Ecto neural progenitor cell (in vitro differentiated cells): ENCODE results near the gene OR2T3.
"Not testable (repeated sequence)": the region's sequence is repeated elsewhere in the genome, so short reads cannot be mapped to it uniquely, and the experiment has no call there.

Source experiments
- DNase-seq: peaks from one replicate; pipeline ENCODE4 v3.0.0-alpha.2; 2018; ENCODE audit warnings: low spot score

The OR2T3 gene

DNA sequence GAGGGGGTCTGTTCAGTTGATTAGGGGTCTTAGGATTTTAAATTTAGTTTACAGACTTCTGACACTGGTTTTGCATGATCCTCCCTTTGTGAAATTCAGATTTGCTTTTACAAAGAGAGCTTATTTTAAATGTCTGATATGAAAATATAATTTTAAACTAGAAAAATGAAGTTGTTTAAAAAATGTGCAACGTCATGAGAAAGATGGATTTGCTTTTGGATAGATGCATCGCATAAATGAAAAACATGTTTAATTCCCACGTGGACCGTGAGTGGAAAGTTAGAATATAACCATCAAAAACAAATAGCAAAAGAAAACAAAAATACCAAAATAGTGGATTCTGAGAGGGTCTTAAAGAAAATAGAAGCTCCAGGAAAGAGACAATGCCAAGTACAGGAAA, 2.0 kb upstream of the OR2T3 start:
- DNase-seq = no peak

DNA sequence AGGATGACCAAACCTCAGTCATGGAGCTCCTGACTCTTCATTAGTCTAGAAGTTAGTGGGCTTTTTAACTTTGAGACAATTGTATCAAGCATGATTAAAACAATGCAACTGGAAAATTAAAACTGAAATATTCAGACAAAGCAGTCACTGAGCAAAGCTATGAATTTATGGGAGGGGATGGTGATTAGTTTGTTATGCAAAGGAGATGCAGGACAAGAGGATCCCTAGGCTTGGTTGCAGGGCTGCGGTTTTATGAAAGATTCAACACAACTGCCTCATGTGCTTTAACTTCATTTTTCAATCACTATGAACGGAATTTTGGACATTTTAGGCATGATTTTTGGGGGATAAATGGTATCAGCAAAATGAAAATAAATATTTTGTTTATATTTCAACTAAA, 1.0 kb upstream of the OR2T3 start:
- not testable (repeated sequence) for DNase-seq

DNA sequence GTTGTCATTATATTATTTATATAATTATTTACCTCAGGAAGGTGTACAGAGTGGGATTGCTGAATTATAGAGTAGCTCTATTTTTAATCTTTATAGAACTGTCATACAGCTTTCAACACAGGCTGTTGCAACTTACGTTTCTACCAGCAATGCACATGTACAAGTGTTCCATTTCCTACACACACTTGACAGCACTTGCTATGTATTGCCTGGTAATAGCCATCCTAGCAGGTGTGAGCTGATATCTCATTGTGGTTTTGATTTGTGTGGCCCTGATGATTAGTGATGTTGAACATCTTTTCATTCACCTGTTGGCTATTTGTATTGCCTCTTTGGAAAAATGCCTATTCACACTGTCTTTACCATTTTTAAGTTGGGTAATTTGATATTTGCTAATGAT, 2.5 kb downstream of the OR2T3 start:
- DNase-seq = not testable (repeated sequence)

- not testable (repeated sequence) for DNase-seq
Measured at GRCh38 chr1:248481686-248482579, 8.8 kb downstream of the OR2T3 start.

- not testable (repeated sequence) for DNase-seq
Measured at GRCh38 chr1:248488289-248488688, 15.1 kb downstream of the OR2T3 start, which contains the start of gene OR2T5. TSS of gene OR2T5 (plus strand) at chr1:248488589. CDS start at chr1:248488589, 0 bp downstream.

DNA sequence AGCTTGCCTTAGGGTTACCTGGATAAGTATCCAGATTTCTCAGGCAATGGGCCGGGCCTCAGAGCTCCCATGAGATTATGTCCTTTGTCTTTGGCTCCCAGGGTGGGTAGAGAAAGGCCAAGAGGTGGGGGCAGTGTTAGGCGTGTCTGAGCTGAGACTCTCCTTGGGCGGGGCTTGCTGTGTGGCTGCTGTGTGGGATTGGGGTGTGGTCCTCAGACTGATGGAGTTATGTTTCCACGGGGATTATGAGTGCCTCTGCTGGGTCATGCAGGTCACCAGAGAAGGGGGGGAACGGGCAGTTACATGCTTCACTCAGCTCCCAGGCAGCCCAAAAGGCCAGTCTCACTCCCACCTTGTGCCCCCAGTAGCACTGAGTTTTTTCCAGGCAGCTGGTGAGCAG, 23.5 kb downstream of the OR2T3 start:
- DNase-seq = not testable (repeated sequence)

- DNase-seq = not testable (repeated sequence)
Measured at GRCh38 chr1:248500305-248501035, 27.3 kb downstream of the OR2T3 start.

DNA sequence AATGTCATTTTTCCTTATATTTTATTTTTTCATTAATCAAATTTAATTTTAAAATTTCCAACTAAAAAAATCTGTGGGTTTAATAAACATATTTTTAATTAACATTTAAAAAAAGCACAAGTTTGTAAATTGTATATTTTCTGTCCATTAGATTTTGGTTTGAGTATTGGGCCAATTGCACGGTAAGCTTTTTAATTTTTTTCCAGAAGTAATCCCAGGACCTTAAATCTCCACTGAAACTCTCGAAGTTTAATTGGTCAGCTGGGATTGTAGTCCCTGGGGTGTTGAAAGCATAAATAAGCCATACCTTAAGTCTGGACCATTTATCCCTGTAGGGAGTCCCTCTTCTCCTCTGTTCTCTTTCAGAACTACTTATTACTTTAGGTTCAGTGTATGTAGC, 34.6 kb downstream of the OR2T3 start, which contains the start of gene OR2G6:
TSS of gene OR2G6 (plus strand) at position 301 of the 400 bp plus-strand sequence. CDS start 13,574 bp downstream, outside the sequence.
- DNase-seq = not testable (repeated sequence)

- DNase-seq = not testable (repeated sequence)
Measured at GRCh38 chr1:248510217-248510616, 37.1 kb downstream of the OR2T3 start.

DNA sequence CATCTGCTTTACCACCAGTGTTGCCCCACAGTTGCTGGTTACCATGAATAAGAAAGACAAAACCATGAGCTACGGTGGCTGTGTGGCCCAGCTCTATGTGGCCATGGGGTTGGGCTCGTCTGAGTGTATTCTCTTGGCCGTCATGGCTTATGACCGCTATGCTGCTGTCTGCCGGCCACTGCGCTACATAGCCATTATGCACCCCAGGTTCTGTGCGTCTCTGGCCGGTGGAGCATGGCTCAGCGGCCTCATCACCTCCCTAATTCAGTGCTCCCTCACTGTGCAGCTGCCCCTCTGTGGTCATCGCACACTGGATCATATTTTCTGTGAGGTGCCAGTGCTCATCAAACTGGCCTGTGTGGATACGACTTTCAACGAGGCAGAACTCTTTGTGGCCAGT, 48.7 kb downstream of the OR2T3 start:
- no peak for DNase-seq
